Memory B cell (primary cell): ENCODE results near the gene BCO2.
"Not testable (repeated sequence)": the region's sequence is repeated elsewhere in the genome, so short reads cannot be mapped to it uniquely, and the experiment has no call there.

ENCODE experiments used
- ATAC-seq: fragments of 150-1000 bp; cut with Tn5 transposase; 2 replicates; pipeline ENCODE4 v1.10.0; 2021; ENCODE audit warnings: low read depth, mild to moderate bottlenecking, moderate library complexity
- DNase-seq, 2 donors: peaks; one replicate each; pipeline ENCODE4 v3.0.0; 2022; ENCODE audit warnings: low spot score in 2 of 2
- H3K27ac Mint-ChIP-seq: one replicate; pipeline ENCODE4 v1.8.0; 2022; ENCODE audit warnings: mild to moderate bottlenecking, moderate library complexity, mixed read lengths
- H3K27me3 Mint-ChIP-seq: one replicate; pipeline ENCODE4 v1.8.0; 2022; ENCODE audit warnings: mixed read lengths
- H3K36me3 Mint-ChIP-seq: one replicate; pipeline ENCODE4 v1.8.0; 2022; ENCODE audit warnings: mild to moderate bottlenecking, mixed read lengths
- H3K4me1 Mint-ChIP-seq: one replicate; pipeline ENCODE4 v1.8.0; 2022; ENCODE audit warnings: mixed read lengths
- H3K4me3 Mint-ChIP-seq: one replicate; pipeline ENCODE4 v1.8.0; 2022; ENCODE audit warnings: mild to moderate bottlenecking, moderate library complexity, mixed read lengths
- H3K9me3 Mint-ChIP-seq: one replicate; pipeline ENCODE4 v1.8.0; 2022; ENCODE audit warnings: mixed read lengths

The BCO2 gene

DNA sequence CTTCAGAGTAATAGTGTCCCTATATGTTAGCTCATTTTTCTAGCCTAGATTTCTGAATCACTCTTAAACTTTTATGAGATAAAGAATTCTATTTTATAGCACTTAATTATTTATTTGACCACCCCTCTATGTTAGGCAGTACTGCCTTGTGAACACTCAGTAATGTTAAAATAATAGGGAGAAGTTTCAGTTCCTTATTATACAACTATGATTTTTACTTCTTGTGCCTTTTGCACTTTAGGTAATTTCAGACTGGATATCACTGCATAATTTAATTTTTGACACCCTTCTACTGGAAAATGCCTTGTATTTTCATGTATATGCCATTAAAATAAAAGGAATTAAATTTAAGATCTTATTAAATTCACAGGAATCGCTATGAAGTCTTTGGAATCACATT, 3.1 kb downstream of the BCO2 start:
- Mint-ChIP-seq H3K36me3 (no peaks in the 10 kb centered on the region), H3K9me3 (no peaks in the 10 kb centered on the region), H3K27ac (no peak overlapping the region), H3K27me3 (peaks cover 7% of the 10 kb centered on the region), H3K4me1 (peaks cover 24% of the 10 kb centered on the region), H3K4me3 (no peak overlapping the region)
- DNase-seq (no peak), ATAC-seq (no peak)

DNA sequence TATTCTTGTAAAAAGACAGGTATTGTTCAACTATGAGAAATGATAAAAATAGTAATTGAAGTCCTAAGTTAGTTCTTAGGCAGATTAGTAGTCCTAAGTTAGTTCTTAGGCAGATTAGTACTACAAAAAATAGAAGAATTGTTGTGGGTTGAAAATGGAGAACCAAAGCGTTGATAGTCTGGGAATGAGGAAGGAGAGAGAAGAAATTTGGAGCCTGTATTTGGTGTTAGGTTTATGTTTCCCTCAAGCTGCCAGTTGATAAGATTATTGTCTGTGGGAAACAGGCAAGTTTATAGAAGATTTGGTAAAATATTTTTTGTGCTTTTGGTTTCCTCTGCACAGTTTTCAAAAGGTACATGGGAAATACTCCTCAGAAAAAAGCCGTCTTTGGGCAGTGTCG, 3.6 kb downstream of the BCO2 start:
- Mint-ChIP-seq H3K4me3 (no peak overlapping the region), H3K9me3 (no peaks in the 10 kb centered on the region), H3K36me3 (no peaks in the 10 kb centered on the region), H3K4me1 (peaks cover 24% of the 10 kb centered on the region), H3K27ac (no peak overlapping the region), H3K27me3 (peaks cover 7% of the 10 kb centered on the region)
- no peak for ATAC-seq
- DNase-seq, result no peak

DNA sequence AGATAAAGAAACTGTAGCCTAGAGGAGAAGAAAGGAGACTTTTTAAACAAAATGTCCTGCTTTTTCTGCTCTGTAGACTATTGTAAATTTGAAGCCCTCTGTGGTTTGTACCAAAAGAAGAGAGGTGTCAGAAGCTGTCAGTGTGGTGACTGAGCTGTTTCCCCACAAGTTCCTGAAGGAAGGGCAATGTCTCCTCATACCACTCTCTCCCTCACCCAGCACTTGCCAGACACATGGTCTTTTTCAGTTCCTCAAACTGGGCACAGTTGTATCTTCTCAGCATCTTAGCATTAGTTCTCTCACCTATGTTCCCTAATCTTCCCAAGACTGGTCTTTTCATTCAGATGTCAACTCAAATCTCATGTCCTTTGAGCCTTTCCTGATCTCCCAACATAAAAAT, 4.3 kb downstream of the BCO2 start:
- Mint-ChIP-seq H3K27me3 (peaks cover 6% of the 10 kb centered on the region), H3K4me3 (no peak overlapping the region), H3K36me3 (no peaks in the 10 kb centered on the region), H3K27ac (no peak overlapping the region), H3K9me3 (no peaks in the 10 kb centered on the region), H3K4me1 (peaks cover 23% of the 10 kb centered on the region)
- peak; percentile 82 for ATAC-seq
- DNase-seq, result peak in 1 of 2 donors; percentile 17

DNA sequence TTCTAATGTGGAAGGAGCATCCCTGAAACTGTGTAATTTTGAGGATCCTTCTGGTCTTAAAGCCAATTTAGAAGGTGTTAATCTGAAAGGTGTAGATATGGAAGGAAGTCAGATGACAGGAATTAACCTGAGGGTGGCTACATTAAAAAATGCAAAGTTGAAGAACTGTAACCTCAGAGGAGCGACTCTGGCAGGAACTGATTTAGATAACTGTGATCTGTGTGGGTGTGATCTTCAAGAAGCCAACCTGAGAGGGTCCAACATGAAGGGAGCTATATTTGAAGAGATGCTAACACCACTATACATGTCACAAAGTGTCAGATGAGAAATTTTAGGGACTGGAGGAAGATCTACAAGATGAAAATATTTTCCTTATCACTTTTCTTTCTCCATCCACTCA, 7.6 kb downstream of the BCO2 start:
- H3K27me3 Mint-ChIP-seq, result peaks cover 2% of the 10 kb centered on the region
- H3K36me3 Mint-ChIP-seq, result no peaks in the 10 kb centered on the region
- ATAC-seq (no peak), DNase-seq (no peak)
- no peaks in the 10 kb centered on the region for H3K9me3 Mint-ChIP-seq
- no peak overlapping the region for H3K4me3 Mint-ChIP-seq
- H3K4me1 Mint-ChIP-seq, result peaks cover 14% of the 10 kb centered on the region
- peak overlapping the region; percentile 25 for H3K27ac Mint-ChIP-seq

DNA sequence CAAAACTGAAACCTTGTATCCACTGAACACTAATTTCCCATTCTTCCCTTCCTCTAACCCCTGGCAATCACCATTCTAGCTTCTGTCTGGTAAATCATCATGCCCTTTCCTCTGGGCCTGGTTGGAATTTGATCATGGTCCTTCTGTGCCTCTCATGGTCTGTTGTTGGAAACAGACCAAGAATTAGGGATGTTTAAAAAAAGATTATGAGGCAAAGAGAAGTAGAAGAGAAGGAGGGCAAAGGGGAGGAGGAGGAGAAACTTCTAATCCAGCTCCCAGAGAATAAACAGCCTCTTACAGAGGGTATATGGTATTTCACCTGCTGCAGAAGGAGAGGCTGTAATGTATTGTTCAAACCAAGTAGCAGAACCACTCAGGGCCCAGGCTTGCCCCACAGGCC, 10.6 kb downstream of the BCO2 start:
- Mint-ChIP-seq H3K27ac (no peak overlapping the region), H3K36me3 (no peaks in the 10 kb centered on the region), H3K4me1 (peaks cover 7% of the 10 kb centered on the region), H3K27me3 (peaks cover 6% of the 10 kb centered on the region), H3K4me3 (no peak overlapping the region), H3K9me3 (no peaks in the 10 kb centered on the region)
- no peak for DNase-seq
- no peak for ATAC-seq

DNA sequence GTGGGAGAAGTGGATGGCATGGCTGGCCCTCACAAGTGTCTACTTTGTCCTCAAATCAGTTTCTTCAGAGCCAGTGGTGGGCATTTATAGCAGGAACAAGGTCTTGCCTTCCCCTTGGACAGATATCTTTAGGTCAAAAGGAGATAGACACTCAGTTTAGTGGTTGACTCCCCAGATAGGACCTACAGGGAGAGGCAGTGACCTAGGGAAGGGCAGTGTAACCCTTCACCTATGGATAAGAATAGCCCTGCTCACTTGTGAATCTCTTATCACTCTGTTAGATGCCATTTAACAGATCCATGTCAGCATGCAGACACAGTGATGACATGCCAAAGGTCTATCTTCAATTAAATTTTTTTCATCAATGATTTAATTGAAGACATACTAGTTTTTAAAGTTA, 11.0 kb downstream of the BCO2 start:
- Mint-ChIP-seq H3K27ac (no peak overlapping the region), H3K27me3 (peaks cover 6% of the 10 kb centered on the region), H3K9me3 (no peaks in the 10 kb centered on the region), H3K4me1 (peaks cover 7% of the 10 kb centered on the region), H3K36me3 (no peaks in the 10 kb centered on the region), H3K4me3 (no peak overlapping the region)
- DNase-seq, result no peak
- no peak for ATAC-seq

DNA sequence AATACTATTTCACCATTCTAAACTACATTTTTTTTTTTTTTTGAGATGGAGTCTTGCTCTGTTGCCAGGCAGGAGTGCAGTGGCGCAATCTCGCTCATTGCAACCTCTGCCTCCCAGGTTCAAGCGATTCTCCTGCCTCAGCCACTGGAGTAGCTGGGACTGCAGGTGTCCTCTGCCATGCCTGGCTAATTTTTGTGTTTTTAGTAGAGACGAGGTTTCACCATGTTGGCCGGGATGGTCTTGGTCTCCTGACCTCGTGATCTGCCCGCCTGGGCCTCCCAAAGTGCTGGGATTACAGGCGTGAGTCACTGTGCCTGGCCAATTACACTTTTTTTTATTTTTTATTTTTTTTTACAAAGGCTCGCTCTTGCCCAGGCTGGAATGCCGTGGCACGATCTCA, 19.8 kb downstream of the BCO2 start:
- H3K4me1 Mint-ChIP-seq, H3K27me3 Mint-ChIP-seq, DNase-seq, H3K9me3 Mint-ChIP-seq, ATAC-seq, H3K4me3 Mint-ChIP-seq, H3K36me3 Mint-ChIP-seq, H3K27ac Mint-ChIP-seq: not testable (repeated sequence)

DNA sequence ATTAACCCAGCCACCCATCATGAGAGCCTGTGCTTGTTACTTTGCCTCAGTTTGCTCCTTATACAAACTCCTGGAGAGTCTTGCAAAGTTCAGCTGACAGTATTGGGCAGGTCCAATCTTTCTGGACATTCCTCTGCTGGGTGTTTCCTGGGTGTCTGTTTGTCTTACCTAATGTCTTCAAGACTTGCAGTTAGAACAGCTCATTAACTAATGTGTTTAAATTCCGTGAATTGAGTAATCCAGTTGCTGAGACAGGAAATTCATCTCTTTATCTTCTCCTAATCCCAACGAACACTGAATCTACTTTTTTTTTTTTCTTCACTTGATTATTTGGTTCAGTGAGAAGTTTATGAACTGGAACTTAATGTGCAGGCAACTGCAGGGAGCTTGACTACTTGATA, 20.6 kb downstream of the BCO2 start:
- Mint-ChIP-seq H3K4me1 (no peaks in the 10 kb centered on the region), H3K27ac (no peak overlapping the region), H3K9me3 (no peaks in the 10 kb centered on the region), H3K27me3 (peaks cover 9% of the 10 kb centered on the region), H3K4me3 (no peak overlapping the region), H3K36me3 (no peaks in the 10 kb centered on the region)
- no peak for ATAC-seq
- no peak for DNase-seq

DNA sequence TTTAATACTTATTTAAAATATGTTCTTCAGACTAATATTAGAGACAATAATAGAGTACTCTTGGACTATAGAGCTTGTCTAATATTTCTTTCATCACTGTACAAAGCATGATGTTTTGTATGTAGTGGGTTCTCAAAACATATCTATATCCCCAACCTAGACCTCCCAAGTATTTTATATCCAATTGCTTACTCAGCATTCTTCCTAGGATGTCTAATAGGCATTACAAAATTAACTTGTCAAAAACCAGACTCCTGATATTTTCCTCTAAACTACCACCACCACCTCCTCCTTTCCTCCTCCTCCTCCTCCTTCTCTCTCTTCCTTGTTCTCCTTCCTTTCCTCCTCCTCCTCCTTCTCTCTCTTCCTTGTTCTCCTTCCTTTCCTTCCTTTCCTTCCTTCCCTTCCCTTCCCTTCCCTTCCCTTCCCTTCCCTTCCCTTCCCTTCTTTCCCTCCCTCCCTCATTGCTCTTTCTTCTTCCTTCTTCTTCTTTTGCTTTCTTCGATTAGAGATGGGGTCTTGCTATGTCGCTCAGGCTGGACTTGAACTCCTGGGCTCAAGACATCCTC, 21.3 kb downstream of the BCO2 start:
- H3K27ac Mint-ChIP-seq, result no peak overlapping the region
- DNase-seq, result no peak
- H3K9me3 Mint-ChIP-seq, result no peaks in the 10 kb centered on the region
- peaks cover 9% of the 10 kb centered on the region for H3K27me3 Mint-ChIP-seq
- no peaks in the 10 kb centered on the region for H3K36me3 Mint-ChIP-seq
- no peak for ATAC-seq
- no peaks in the 10 kb centered on the region for H3K4me1 Mint-ChIP-seq
- no peak overlapping the region for H3K4me3 Mint-ChIP-seq

DNA sequence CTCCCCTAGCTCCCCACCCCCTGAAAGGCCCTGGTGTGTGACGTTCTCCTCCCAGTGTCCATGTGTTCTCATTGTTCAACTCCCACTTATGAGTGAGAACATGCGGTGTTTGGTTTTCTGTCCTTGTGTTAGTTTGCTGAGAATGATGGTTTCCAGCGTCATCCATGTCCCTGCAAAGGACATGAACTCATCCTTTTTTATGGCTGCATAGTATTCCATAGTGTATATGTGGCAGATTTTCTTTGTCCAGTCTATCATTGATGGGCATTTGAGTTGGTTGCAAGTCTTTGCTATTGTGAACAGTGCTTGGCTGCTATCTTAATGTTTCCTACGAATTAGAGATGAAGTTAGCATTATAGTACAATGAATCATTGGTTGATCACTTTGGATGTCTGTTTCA, 23.8 kb downstream of the BCO2 start:
- H3K27ac Mint-ChIP-seq, ATAC-seq, H3K4me3 Mint-ChIP-seq, H3K9me3 Mint-ChIP-seq, H3K4me1 Mint-ChIP-seq, DNase-seq, H3K36me3 Mint-ChIP-seq, H3K27me3 Mint-ChIP-seq: not testable (repeated sequence)

DNA sequence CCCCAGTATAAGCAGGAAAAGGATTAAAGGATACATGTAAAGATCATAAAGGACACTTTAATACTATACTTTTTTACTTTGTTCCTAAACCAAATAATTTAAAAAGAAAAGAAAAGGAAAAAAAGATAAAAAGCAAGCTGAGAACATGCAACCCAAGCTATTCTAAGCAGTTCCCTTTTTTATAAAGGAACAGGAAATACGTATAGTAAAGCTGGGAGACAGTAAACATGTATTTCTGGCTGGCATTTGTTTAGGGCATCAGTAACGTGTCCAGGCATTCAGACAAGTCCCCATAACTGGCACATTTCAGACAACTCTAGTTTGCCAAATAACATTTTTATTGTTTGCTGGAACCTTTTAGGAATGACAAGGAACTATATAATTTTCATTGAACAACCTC, 24.9 kb downstream of the BCO2 start:
- no peaks in the 10 kb centered on the region for H3K36me3 Mint-ChIP-seq
- ATAC-seq, result no peak
- H3K4me1 Mint-ChIP-seq, result no peaks in the 10 kb centered on the region
- H3K27ac Mint-ChIP-seq, result no peak overlapping the region
- no peaks in the 10 kb centered on the region for H3K9me3 Mint-ChIP-seq
- H3K4me3 Mint-ChIP-seq, result no peak overlapping the region
- no peak for DNase-seq
- peaks cover 9% of the 10 kb centered on the region for H3K27me3 Mint-ChIP-seq

DNA sequence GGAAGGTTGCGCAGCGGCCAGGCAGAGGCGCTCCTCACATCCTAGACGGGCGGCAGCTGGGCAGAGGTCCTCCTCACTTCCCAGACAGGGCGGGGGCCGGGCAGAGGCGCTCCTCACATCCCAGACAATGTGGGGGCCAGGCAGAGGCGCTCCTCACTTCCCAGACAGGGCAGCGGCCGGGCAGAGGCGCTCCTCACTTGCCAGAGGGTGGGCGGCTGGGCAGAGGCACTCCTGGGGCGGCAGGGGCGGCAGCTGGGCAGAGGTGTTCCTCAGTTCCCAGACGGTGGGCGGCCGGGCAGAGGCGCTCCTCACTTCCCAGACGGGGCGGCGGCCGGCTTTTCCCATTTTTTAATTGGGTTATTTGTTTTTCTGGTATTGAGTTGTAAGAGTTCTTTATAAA, 30.8 kb downstream of the BCO2 start:
- no peak for ATAC-seq
- H3K27me3 Mint-ChIP-seq, result no peaks in the 10 kb centered on the region
- no peak overlapping the region for H3K4me3 Mint-ChIP-seq
- no peaks in the 10 kb centered on the region for H3K36me3 Mint-ChIP-seq
- no peaks in the 10 kb centered on the region for H3K9me3 Mint-ChIP-seq
- DNase-seq, result no peak
- no peak overlapping the region for H3K27ac Mint-ChIP-seq
- no peaks in the 10 kb centered on the region for H3K4me1 Mint-ChIP-seq

DNA sequence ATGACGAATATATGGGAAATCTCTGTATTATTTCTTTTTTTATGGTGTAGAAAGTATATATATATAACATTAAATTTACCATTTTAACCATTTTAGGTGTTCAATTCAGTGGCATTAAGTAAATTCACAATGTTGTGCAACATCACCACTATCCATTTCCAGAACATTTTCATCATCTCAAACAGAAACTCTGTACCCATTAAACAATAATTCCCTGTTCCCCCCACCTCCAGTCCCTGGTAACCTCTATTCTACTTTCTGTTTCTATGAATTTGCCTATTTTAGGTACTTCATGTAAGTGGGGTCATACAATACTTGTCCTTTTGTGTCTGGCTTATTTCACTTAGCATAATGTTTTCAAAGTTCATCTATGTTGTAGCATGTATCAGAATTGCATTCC, 35.6 kb downstream of the BCO2 start:
- Mint-ChIP-seq H3K36me3 (no peaks in the 10 kb centered on the region), H3K4me3 (no peak overlapping the region), H3K4me1 (no peaks in the 10 kb centered on the region), H3K27me3 (peaks cover 2% of the 10 kb centered on the region), H3K9me3 (no peaks in the 10 kb centered on the region), H3K27ac (no peak overlapping the region)
- DNase-seq (no peak), ATAC-seq (no peak)

DNA sequence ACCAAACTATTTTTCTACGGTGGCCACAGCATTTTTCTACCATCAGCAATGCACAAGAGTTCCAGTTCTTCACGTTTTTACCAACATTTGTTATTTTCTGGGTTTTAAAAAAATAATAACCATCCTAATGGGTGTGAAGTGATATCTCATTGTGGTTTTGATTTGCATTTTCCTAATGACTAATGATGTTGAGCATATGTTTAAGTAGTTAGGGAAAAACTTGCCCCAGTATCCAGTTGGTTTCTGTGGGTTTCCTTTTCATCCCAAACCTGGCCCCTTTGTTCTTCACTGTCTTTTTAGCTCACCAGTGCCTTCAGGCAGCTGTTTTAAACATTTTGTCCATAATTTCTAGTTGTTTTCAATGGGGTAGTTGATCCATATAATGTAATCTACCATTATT, 36.2 kb downstream of the BCO2 start:
- DNase-seq (no peak), ATAC-seq (no peak)
- Mint-ChIP-seq H3K27me3 (peaks cover 2% of the 10 kb centered on the region), H3K4me1 (no peaks in the 10 kb centered on the region), H3K4me3 (no peak overlapping the region), H3K9me3 (no peaks in the 10 kb centered on the region), H3K36me3 (no peaks in the 10 kb centered on the region), H3K27ac (no peak overlapping the region)

DNA sequence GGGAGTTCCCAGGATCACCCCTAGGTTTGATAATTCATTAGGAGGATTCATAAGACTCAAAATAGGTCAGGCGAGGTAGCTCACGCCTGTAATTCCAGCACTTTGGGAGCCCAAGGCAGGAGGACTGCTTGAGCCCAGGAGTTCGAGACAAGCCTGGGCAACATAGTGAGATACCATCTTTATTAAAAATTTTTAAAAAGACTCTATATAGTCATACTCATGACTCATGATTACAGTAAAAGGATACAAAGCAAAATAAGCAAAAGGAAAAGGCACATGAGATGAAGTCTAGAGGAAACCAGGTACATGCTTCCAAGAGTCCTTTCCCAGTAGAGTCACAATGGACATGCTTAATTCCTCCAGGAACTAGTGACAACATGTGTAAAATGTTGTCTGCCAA, 37.0 kb downstream of the BCO2 start:
- Mint-ChIP-seq H3K36me3 (no peaks in the 10 kb centered on the region), H3K4me1 (no peaks in the 10 kb centered on the region), H3K27ac (no peak overlapping the region), H3K4me3 (no peak overlapping the region), H3K27me3 (peaks cover 2% of the 10 kb centered on the region), H3K9me3 (no peaks in the 10 kb centered on the region)
- no peak for DNase-seq
- ATAC-seq, result no peak
